Transverse colon (tissue), 4 donors: ENCODE measurements around the gene TBC1D30.

Experiments
- CTCF ChIP-seq, 5 experiments: fragments of 200-600 bp in 3 of 5; fragments of 450-650 bp in 2 of 5; sonication (generic) in 3 of 5; IDR thresholded peaks; 1 replicate in 2 of 5; 2 replicates in 3 of 5; pipeline ENCODE4 v1.5.1; 2016 to 2017; ENCODE audit warnings: antibody characterized with exemption in 5 of 5, inconsistent platforms in 3 of 5, mild to moderate bottlenecking in 2 of 5, moderate library complexity in 1 of 5
- EP300 ChIP-seq: sonication (generic); formaldehyde crosslinking; IDR thresholded peaks from one replicate; pipeline ENCODE4 v1.6.1; 2017; ENCODE audit warnings: antibody characterized with exemption, low read depth
- POLR2A ChIP-seq: fragments of 450-650 bp; IDR thresholded peaks from one replicate; pipeline ENCODE4 v1.6.1; 2016; ENCODE audit warnings: antibody characterized with exemption, mild to moderate bottlenecking, moderate library complexity
- POLR2AphosphoS5 ChIP-seq, 3 donors: sonication (generic); formaldehyde crosslinking; IDR thresholded peaks; one replicate each; pipeline ENCODE4 v1.6.1; 2016; ENCODE audit warnings: antibody characterized with exemption in 3 of 3

- TF ChIP-seq CTCF (IDR thresholded peaks at IDR 0.05): no peak
- no peak for TF ChIP-seq POLR2A
- TF ChIP-seq EP300: no peak
- no peak for TF ChIP-seq POLR2AphosphoS5 (IDR thresholded peaks at IDR 0.05)
These were observed 17.6 kb upstream of the TBC1D30 start for GRCh38 chr12:64806593-64807460.
